Activated naive CD8-positive, alpha-beta T cell treated with anti-CD3 and anti-CD28 coated beads for 36 hours (primary cell): ENCODE measurements around the gene RPS6KA4. TPM values are rescaled to one million over a fixed set of nuclear protein-coding genes. Genes with fewer than 3 reads are reported as not detected.
"Not testable (repeated sequence)": the region's sequence is repeated elsewhere in the genome, so short reads cannot be mapped to it uniquely, and the experiment has no call there.

Source experiments
- DNase-seq: peaks from one replicate; pipeline ENCODE4 v3.0.0; 2021
- H3K27ac Mint-ChIP-seq: one replicate; pipeline ENCODE4 v1.8.0; 2022; ENCODE audit warnings: mild to moderate bottlenecking, moderate library complexity, mixed read lengths
- H3K27me3 Mint-ChIP-seq: one replicate; pipeline ENCODE4 v1.8.0; 2022; ENCODE audit warnings: mild to moderate bottlenecking, mixed read lengths
- H3K36me3 Mint-ChIP-seq: one replicate; pipeline ENCODE4 v1.8.0; 2021; ENCODE audit warnings: mild to moderate bottlenecking, mixed read lengths
- H3K4me1 Mint-ChIP-seq: one replicate; pipeline ENCODE4 v1.8.0; 2021; ENCODE audit warnings: mixed read lengths
- H3K4me3 Mint-ChIP-seq: one replicate; pipeline ENCODE4 v1.8.0; 2022; ENCODE audit warnings: mild to moderate bottlenecking, moderate library complexity, mixed read lengths
- H3K9me3 Mint-ChIP-seq: one replicate; pipeline ENCODE4 v1.8.0; 2022; ENCODE audit warnings: mixed read lengths
- total RNA-seq, 2 experiments: library from RNA; stranded (reverse); gene quantifications; one replicate each; pipeline ENCODE4 v1.2.3, GENCODE V29; 2021

RPS6KA4 gene
- total RNA-seq: 10 to 100 TPM; 20.3 to 24.5 TPM

- Mint-ChIP-seq H3K27ac (peak within 1 kb of the TSS; percentile 66), H3K36me3 (peaks cover 13% of the 10 kb centered on the region), H3K9me3 (no peaks in the 10 kb centered on the region), H3K4me1 (peaks cover 37% of the 10 kb centered on the region), H3K27me3 (no peaks in the 10 kb centered on the region), H3K4me3 (peak within 1 kb of the TSS; percentile 88)
- DNase-seq: peak; percentile 77
These were observed at the start of gene RPS6KA4 for GRCh38 chr11:64358907-64359711. Gene RPS6KA4, plus strand, starts transcription at chr11:64359162. Its CDS starts 74 bp downstream, at chr11:64359236.

GRCh38 chr11:64312947-64313346, 46.0 kb upstream of the RPS6KA4 start:
- H3K4me1 Mint-ChIP-seq: peaks cover 33% of the 10 kb centered on the region

GRCh38 chr11:64313491-64314145, 45.3 kb upstream of the RPS6KA4 start:
- DNase-seq: no peak
- H3K9me3 Mint-ChIP-seq: no peaks in the 10 kb centered on the region
- H3K27ac Mint-ChIP-seq: peak overlapping the region; percentile 74
- peaks cover 34% of the 10 kb centered on the region for H3K4me1 Mint-ChIP-seq
- no peak overlapping the region for H3K4me3 Mint-ChIP-seq
- H3K27me3 Mint-ChIP-seq: no peaks in the 10 kb centered on the region
- peaks cover 25% of the 10 kb centered on the region for H3K36me3 Mint-ChIP-seq

More at GRCh38 chr11:64312947-64313346, 46.0 kb upstream of the RPS6KA4 start:
- Mint-ChIP-seq H3K4me3 (no peak overlapping the region), H3K36me3 (peaks cover 26% of the 10 kb centered on the region), H3K9me3 (no peaks in the 10 kb centered on the region), H3K27ac (peak overlapping the region; percentile 74), H3K27me3 (no peaks in the 10 kb centered on the region)
- no peak for DNase-seq

- H3K4me1 Mint-ChIP-seq: peaks cover 39% of the 10 kb centered on the region
These were observed 44.7 kb upstream of the RPS6KA4 start for GRCh38 chr11:64314146-64314804.

GRCh38 chr11:64314805-64315561, 44.0 kb upstream of the RPS6KA4 start:
- DNase-seq: no peak
- Mint-ChIP-seq H3K9me3 (no peaks in the 10 kb centered on the region), H3K4me1 (peaks cover 43% of the 10 kb centered on the region), H3K4me3 (peak overlapping the region; percentile 7), H3K27ac (peak overlapping the region; percentile 20), H3K27me3 (no peaks in the 10 kb centered on the region), H3K36me3 (peaks cover 30% of the 10 kb centered on the region)

More at GRCh38 chr11:64314146-64314804, 44.7 kb upstream of the RPS6KA4 start:
- H3K27me3 Mint-ChIP-seq: no peaks in the 10 kb centered on the region
- no peaks in the 10 kb centered on the region for H3K9me3 Mint-ChIP-seq
- no peak for DNase-seq
- H3K4me3 Mint-ChIP-seq: no peak overlapping the region
- H3K27ac Mint-ChIP-seq: no peak overlapping the region
- peaks cover 29% of the 10 kb centered on the region for H3K36me3 Mint-ChIP-seq

- Mint-ChIP-seq H3K4me3 (peak overlapping the region; percentile 94), H3K27ac (peak overlapping the region; percentile 100), H3K36me3 (peaks cover 30% of the 10 kb centered on the region), H3K4me1 (peaks cover 44% of the 10 kb centered on the region)
- H3K9me3 Mint-ChIP-seq, H3K27me3 Mint-ChIP-seq, DNase-seq: not testable (repeated sequence)
These were observed 43.1 kb upstream of the RPS6KA4 start for GRCh38 chr11:64315667-64316526.

- Mint-ChIP-seq H3K36me3 (peaks cover 33% of the 10 kb centered on the region), H3K27ac (peak overlapping the region; percentile 100)
These were observed 42.2 kb upstream of the RPS6KA4 start for GRCh38 chr11:64316672-64317324.

GRCh38 chr11:64317325-64317960, 41.5 kb upstream of the RPS6KA4 start, which contains the start of gene TRMT112:
Gene TRMT112, minus strand, starts transcription at chr11:64317559. Its CDS starts 33 bp downstream, at chr11:64317526.
- Mint-ChIP-seq H3K27ac (peak within 1 kb of the TSS; percentile 100), H3K4me1 (peaks cover 48% of the 10 kb centered on the region), H3K36me3 (peaks cover 35% of the 10 kb centered on the region), H3K27me3 (no peaks in the 10 kb centered on the region), H3K9me3 (no peaks in the 10 kb centered on the region), H3K4me3 (peak within 1 kb of the TSS; percentile 94)
- DNase-seq: peak; percentile 95

More at GRCh38 chr11:64316672-64317324, 42.2 kb upstream of the RPS6KA4 start:
- Mint-ChIP-seq H3K9me3 (no peaks in the 10 kb centered on the region), H3K4me3 (peak overlapping the region; percentile 94), H3K4me1 (peaks cover 47% of the 10 kb centered on the region), H3K27me3 (no peaks in the 10 kb centered on the region)
- no peak for DNase-seq

GRCh38 chr11:64317961-64318765, 40.8 kb upstream of the RPS6KA4 start, which contains the start of gene PRDX5:
Gene PRDX5, plus strand, starts transcription at chr11:64318121. Its CDS starts 95 bp downstream, at chr11:64318216.
- peaks cover 40% of the 10 kb centered on the region for H3K4me1 Mint-ChIP-seq
- peak within 1 kb of the TSS; percentile 94 for H3K4me3 Mint-ChIP-seq
- H3K27ac Mint-ChIP-seq: peak within 1 kb of the TSS; percentile 100
- H3K36me3 Mint-ChIP-seq: peaks cover 31% of the 10 kb centered on the region
- H3K27me3 Mint-ChIP-seq: no peaks in the 10 kb centered on the region
- peak; percentile 98 for DNase-seq
- no peaks in the 10 kb centered on the region for H3K9me3 Mint-ChIP-seq

GRCh38 chr11:64318766-64319761, 39.9 kb upstream of the RPS6KA4 start:
- H3K4me1 Mint-ChIP-seq: peaks cover 40% of the 10 kb centered on the region
- no peak for DNase-seq
- H3K27me3 Mint-ChIP-seq: no peaks in the 10 kb centered on the region
- H3K4me3 Mint-ChIP-seq: peak overlapping the region; percentile 94
- no peaks in the 10 kb centered on the region for H3K9me3 Mint-ChIP-seq
- H3K36me3 Mint-ChIP-seq: peaks cover 30% of the 10 kb centered on the region
- H3K27ac Mint-ChIP-seq: peak overlapping the region; percentile 100

GRCh38 chr11:64320556-64320955, 38.4 kb upstream of the RPS6KA4 start:
- H3K4me3 Mint-ChIP-seq: peak overlapping the region; percentile 29
- H3K9me3 Mint-ChIP-seq: no peaks in the 10 kb centered on the region
- H3K27me3 Mint-ChIP-seq: no peaks in the 10 kb centered on the region
- H3K36me3 Mint-ChIP-seq: peaks cover 27% of the 10 kb centered on the region
- H3K27ac Mint-ChIP-seq: no peak overlapping the region
- peaks cover 33% of the 10 kb centered on the region for H3K4me1 Mint-ChIP-seq
- DNase-seq: no peak
